ENCODE data around the gene HOXB3. TPM values are rescaled to one million over a fixed set of nuclear protein-coding genes. Genes with fewer than 3 reads are reported as not detected.

Gene HOXB3
- total RNA-seq, 1 experiment from 2014 or later: not detected

GRCh38 chr17:48569674-48570324 is 20.2 kb downstream of the HOXB3 start:
- Histone ChIP-seq H3K79me2 (ENCODE audit: insufficient read depth, low read length) (no peaks in the 10 kb centered on the region), H3K4ac (ENCODE audit: low read depth, low read length) (no peak overlapping the region), H3K23ac (ENCODE audit: insufficient read length, low read depth, low read length) (no peak overlapping the region), H2BK20ac (ENCODE audit: low read depth, low read length, poor library complexity, severe bottlenecking) (no peak overlapping the region), H3K9ac (ENCODE audit: extremely low read depth, insufficient read length, low read length) (no peak overlapping the region), H3K9me3 (ENCODE audit: control insufficient read depth, low read depth, low read length) (no peaks in the 10 kb centered on the region), H3K23me2 (ENCODE audit: insufficient read length, low read depth, low read length, poor library complexity, severe bottlenecking) (no peaks in the 10 kb centered on the region), H3K4me1 (ENCODE audit: insufficient read depth, low read length) (peaks cover 2% of the 10 kb centered on the region; the same call in 1 of the 2 replicates), H3T11ph (ENCODE audit: low read length) (no peak overlapping the region), H2BK120ac (ENCODE audit: low read depth, low read length, poor library complexity, severe bottlenecking) (no peak overlapping the region), H3K56ac (ENCODE audit: insufficient read length, low read depth, low read length) (no peak overlapping the region), H2BK5ac (ENCODE audit: insufficient read length, low read length) (no peak overlapping the region), H4K20me1 (ENCODE audit: control insufficient read depth, insufficient read depth, insufficient read length) (peaks cover 4% of the 10 kb centered on the region), H3K4me2 (ENCODE audit: insufficient read depth, insufficient read length, low read length) (no peak overlapping the region), H4K8ac (replicated peaks; ENCODE audit: insufficient read length, low read depth, low read length) (no peak overlapping the region), H2BK15ac (ENCODE audit: low read depth, low read length) (no peak overlapping the region), H3K27me3 (ENCODE audit: insufficient read depth, low read length) (peaks cover 100% of the 10 kb centered on the region), H2BK12ac (ENCODE audit: insufficient read length, low read depth, low read length) (no peak overlapping the region), H3K79me1 (ENCODE audit: insufficient read depth, low read depth, low read length, poor library complexity, severe bottlenecking) (no peaks in the 10 kb centered on the region), H2AK5ac (ENCODE audit: insufficient read length, low read length) (no peak overlapping the region), H3K14ac (ENCODE audit: insufficient read depth, low read length) (no peak overlapping the region), H3K18ac (ENCODE audit: insufficient read length, low read depth, low read length) (no peak overlapping the region), H4K5ac (ENCODE audit: insufficient read length, low read depth, low read length) (no peak overlapping the region), H3K27ac (ENCODE audit: insufficient read length, low read depth, low read length) (no peak overlapping the region), H2AFZ (ENCODE audit: low read length) (no peak overlapping the region), H4K91ac (ENCODE audit: insufficient read length, low read depth, low read length) (no peak overlapping the region)
- H3K36me3 Mint-ChIP-seq (ENCODE audit: insufficient read depth in 1 of 3, low read depth in 3 of 3): no peaks in the 10 kb centered on the region; a peak in 1 of 7 replicates
- no peak overlapping the region for H3K27ac Mint-ChIP-seq
- H3K4me1 Mint-ChIP-seq: peaks cover 6 to 18% of the 10 kb centered on the region in 2 experiments
- TF ChIP-seq, protein P1, sequence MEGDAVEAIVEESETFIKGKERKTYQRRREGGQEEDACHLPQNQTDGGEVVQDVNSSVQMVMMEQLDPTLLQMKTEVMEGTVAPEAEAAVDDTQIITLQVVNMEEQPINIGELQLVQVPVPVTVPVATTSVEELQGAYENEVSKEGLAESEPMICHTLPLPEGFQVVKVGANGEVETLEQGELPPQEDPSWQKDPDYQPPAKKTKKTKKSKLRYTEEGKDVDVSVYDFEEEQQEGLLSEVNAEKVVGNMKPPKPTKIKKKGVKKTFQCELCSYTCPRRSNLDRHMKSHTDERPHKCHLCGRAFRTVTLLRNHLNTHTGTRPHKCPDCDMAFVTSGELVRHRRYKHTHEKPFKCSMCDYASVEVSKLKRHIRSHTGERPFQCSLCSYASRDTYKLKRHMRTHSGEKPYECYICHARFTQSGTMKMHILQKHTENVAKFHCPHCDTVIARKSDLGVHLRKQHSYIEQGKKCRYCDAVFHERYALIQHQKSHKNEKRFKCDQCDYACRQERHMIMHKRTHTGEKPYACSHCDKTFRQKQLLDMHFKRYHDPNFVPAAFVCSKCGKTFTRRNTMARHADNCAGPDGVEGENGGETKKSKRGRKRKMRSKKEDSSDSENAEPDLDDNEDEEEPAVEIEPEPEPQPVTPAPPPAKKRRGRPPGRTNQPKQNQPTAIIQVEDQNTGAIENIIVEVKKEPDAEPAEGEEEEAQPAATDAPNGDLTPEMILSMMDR (conservative IDR thresholded peaks at IDR 0.05): no peak; the same call in 2 of the 3 replicates
- DNase-seq: no peak
- peaks cover 0 to 12% of the 10 kb centered on the region in 2 experiments; a peak in 1 of 5 replicates for H3K9me3 Mint-ChIP-seq
- WGBS (ENCODE audit: extremely low coverage, insufficient read length, low lambda C conversion rate): no CpG with 5 or more reads among the region's 6 CpGs
- H3K27me3 Mint-ChIP-seq (ENCODE audit: low read depth): no peaks in the 10 kb centered on the region
- no peak overlapping the region for H3K4me3 Mint-ChIP-seq
